ENCODE data around the gene POLD2. TPM values are rescaled to one million over a fixed set of nuclear protein-coding genes. Genes with fewer than 3 reads are reported as not detected.

Gene POLD2
- total RNA-seq, 1 donor from 2014 or later, result 44.6 TPM

DNA sequence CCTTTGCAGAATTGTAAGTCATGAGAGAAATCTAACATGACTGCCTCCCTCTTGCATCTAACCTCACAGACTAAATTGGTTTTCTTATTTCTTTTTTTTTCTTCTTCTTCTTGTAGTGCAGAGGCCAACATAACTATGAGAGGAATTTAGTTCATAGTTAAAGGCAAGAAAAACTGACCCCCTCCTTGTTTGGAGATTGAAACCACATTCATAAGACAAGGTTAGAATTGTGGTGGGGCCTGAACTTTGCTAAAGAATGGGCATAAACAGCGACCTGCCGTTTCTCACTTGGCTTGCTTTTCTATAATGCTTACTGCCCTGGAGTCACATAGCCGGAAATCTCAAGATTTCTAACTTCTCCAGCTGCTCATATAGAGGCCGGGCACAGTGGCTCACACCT is 38.6 kb downstream of the POLD2 start:
- DNase-seq (ENCODE audit: extremely low read depth, low read depth, low spot score), result no peak

- DNase-seq (ENCODE audit: extremely low read depth, low read depth, low spot score), result no peak
These were observed 39.6 kb downstream of the POLD2 start for GRCh38 chr7:44083796-44084195.

DNA sequence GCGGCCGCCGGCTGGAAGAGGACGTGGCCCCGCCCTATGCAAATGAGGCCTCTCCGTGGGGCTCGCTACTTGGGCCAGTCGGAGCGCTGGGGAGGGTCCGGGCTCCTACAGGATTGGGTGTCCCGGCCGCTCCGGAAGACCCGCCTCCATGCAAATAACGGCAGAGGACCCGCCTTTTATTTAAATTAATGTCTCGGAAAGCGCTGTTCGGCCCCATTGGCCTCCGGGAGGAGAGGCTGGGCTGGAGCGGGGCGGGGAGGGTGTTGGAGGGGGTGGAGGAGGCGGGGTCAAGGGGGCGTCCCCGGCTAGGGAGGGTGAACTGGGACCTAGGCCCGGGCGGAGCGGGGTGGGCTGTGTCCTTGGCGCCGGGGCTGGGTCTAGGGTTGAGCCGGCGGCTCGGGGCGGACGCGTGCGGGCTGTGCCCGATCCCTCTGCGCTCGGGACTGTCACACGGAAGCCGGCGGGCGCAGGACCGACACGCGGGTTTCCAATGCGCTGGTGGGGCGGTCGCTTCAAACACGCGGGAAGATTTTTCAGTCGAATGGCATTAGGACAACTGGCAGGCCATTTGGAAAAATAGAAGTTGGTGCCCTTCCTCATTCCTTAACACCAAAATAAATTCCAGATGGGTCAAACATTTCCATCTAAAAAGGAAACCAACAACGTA is 40.7 kb downstream of the POLD2 start:
- peak; percentile 69 for DNase-seq (ENCODE audit: extremely low read depth, low read depth, low spot score)

GRCh38 chr7:44081266-44081748 is 42.0 kb downstream of the POLD2 start:
- no peak for DNase-seq (ENCODE audit: extremely low read depth, low read depth, low spot score)

- DNase-seq (ENCODE audit: extremely low read depth, low read depth, low spot score), result no peak
These were observed 42.6 kb downstream of the POLD2 start for GRCh38 chr7:44080686-44081265.

DNA sequence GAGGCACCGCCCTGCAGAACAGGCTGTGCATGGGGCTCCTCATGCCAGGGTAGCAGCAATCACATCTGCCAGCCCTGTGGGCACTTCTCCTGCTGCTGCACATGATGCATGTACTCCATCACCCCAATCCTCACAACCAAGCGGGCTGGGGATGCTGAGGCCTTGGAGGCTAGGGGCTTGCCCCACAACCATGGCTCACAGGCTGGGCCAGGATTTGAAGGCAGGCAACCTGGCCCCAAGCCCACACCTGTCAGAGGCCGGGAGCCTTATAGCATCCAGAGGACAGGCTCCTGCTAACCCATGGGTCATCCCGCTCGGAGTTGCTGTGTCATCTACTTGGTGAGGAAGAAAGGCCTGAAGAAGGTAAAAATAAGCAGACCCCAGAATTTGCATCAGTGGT is 43.2 kb downstream of the POLD2 start:
- DNase-seq (ENCODE audit: extremely low read depth, low read depth, low spot score), result no peak

DNA sequence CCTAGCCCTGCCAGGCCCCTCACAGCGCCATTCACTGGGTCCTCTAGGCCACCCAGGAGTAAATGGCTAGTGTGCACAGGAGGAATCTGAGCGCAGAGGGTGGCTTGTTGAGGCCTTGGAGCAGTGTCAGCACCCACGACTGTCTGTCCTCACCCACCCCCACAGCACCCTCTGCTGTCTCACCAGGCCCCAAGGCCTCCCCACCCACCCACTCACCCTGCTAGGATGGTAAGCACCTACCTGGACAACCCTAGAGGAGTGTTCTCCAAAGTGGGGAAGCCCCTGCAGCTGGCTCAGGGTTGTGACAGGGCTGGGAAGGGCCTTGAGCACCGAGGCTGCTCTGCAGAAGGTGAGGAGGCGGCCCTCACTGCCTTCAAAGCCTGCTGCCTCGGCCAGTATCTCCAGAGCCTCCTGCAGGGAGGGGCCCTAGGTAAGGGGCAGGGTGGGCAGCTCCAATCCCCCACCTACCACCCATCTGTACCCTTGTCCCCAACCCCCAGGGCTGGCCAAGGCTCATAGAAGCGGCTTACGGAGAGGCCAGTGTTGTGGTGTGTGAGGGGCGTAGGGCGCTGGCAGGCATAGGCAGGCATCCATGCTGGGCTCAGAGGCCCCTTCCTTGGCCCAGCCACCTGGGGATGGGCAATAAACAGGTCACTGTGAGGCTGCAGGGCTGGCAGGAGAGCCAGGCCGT is 43.9 kb downstream of the POLD2 start:
- no peak for DNase-seq (ENCODE audit: extremely low read depth, low read depth, low spot score)

DNA sequence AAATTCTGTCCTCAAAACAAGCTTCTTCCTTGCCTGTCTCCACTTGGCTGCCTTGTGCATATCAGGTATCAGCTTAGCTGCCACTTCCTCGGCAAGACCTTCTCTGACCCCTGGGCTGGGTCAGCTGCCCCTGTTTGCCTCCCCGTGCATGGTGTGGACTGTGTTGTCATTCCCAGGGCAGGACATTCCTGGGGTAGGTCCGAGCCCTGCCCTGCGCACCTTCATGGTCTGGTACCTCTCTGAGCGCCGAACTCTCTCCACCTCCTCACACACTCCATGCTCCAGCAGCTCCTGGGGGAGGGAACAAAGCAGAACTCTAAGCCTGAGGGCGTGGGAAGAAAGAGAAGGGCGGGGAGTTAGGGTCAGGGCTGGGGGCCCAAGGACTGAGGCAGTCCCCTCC is 44.8 kb downstream of the POLD2 start:
- no peak for DNase-seq (ENCODE audit: extremely low read depth, low read depth, low spot score)

- no peak for DNase-seq (ENCODE audit: extremely low read depth, low read depth, low spot score)
These were observed 45.7 kb downstream of the POLD2 start for GRCh38 chr7:44077681-44078091.

- DNase-seq (ENCODE audit: extremely low read depth, low read depth, low spot score), result no peak
These were observed 46.3 kb downstream of the POLD2 start for GRCh38 chr7:44077061-44077460.

GRCh38 chr7:44076101-44076895 is 47.0 kb downstream of the POLD2 start:
- DNase-seq (ENCODE audit: extremely low read depth, low read depth, low spot score), result no peak

- no peak for DNase-seq (ENCODE audit: extremely low read depth, low read depth, low spot score)
These were observed 47.9 kb downstream of the POLD2 start for GRCh38 chr7:44075296-44076075.

DNA sequence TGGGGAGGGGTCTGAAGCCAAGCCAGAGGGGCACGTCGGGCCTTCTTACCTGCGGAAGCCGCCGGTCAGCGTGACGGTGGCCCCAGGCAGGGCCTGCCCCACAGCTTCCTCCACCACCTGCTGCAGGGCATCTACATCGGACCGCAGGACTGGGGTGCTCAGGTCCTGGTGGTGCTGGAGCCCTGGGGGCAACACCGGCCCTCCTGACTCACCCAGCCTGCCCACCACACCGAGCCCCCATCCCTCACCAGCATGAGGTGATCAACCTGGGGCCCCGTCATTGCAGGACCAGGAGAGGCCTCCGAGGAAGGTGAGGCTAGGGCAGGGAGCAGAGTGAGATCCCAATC is 49.0 kb downstream of the POLD2 start:
- no peak for DNase-seq (ENCODE audit: extremely low read depth, low read depth, low spot score)

GRCh38 chr7:44073664-44074348 is 49.5 kb downstream of the POLD2 start:
- DNase-seq (ENCODE audit: extremely low read depth, low read depth, low spot score), result no peak

DNA sequence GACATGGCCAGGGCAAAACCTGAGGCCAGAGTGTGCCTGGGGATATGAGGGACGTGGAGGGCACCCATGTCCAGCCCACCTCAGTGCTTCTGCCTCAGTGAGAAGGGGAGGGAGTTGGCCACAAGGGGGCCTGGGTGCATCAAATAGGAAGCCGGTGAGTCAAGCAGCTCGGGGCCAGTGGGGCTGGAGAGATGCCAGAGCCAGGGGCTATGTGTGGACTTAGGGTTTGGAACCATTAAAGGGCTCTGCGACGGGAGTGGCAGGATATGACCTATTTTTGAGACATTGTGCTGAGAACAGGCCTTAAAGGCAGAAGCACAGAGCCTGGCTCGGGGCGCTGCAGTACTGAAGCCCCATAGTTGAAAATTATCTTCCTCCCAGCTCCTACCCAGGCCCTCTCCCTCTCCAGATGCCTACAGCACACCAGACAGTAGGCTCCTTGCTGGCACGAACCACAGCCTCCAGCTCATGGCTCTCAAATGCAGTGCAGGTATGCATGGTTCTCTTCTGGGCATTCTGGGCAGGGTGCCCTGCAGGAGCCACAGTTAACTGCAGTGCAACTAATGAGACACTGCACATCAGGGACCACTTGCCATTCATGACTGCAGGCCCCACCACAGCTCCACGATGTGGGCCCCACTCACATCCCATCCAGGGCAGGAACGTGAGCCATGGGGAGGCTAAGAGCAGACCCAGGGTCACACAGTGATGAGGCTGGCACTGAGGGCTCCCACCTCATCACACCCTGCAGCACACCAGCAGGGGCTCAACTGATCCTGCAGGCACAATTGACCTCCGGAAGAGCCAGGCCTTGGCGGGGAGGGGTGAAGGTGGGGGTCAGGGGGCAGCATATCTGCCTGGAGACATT is 50.8 kb downstream of the POLD2 start:
- DNase-seq (ENCODE audit: extremely low read depth, low read depth, low spot score), result peak; percentile 66

DNA sequence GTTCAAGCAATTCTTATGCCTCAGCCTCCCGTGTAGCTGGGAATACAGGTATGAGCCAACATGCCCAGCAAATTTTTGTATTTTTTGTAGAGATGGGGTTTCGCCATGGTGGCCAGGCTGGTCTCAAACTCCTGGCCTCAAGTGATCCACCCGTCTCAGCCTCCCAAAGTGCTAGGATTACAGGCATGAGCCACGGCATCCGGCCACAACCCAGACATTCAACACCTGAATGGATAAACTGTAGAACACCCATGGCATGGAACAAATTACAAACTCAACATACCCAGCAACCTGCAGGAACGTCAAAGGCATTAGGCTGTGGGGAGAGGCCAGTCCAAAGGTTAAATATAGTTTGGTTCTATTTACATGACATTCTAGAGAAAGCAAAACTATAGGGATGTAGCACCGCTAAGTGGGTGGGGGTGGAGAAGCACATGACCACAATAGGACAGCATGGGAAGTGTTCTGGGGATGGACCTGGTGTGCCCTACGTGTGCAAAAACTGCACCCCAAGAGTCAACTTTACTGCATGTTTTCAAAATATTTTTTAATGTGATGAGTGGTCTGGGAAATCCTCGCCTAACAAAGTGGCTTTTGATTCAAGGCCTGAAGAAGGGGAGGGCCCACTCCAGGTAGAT is 51.5 kb downstream of the POLD2 start:
- DNase-seq (ENCODE audit: extremely low read depth, low read depth, low spot score), result no peak

DNA sequence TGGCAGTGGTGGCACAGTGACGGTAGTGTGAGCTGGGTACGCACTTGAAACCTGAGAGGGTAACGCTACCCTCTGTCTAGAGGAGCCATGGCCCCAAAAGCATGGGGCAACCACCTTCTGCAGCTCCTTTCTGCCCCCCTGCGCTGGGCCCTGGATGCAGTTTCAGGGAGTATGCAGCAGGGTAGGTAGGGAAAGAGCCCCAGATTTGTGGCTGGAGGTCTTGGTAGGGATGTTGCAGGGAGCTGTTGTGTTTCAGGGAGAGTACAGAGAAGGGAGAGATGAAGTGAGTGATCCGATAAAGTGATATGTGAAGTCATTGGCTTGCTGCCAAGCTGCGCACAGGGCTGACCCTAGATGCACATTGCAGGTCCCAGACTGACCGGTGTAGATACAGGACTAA is 55.3 kb downstream of the POLD2 start:
- DNase-seq (ENCODE audit: extremely low read depth, low read depth, low spot score), result no peak

- no peak for DNase-seq (ENCODE audit: extremely low read depth, low read depth, low spot score)
These were observed 56.0 kb downstream of the POLD2 start for GRCh38 chr7:44067064-44067951.

All from glomerular endothelial cell (primary cell).